GM21381 (cell line): ENCODE measurements around the gene CDK14.
A peak's percentile ranks its signal among the peaks of the same experiment; 100 is the strongest.

Experiments used
- ATAC-seq: cut with Tn5 transposase; IDR thresholded peaks from one replicate; pipeline ENCODE4 v1.9.1; 2021; ENCODE audit warnings: mild to moderate bottlenecking, moderate library complexity; ENCODE audit not compliant: unreplicated experiment

The CDK14 gene

GRCh38 chr7:90595801-90596670, at the start of gene CDK14:
Gene CDK14 (plus strand): TSS chr7:90596321. CDS start chr7:90596628, 307 bp downstream.
- ATAC-seq, result peak; percentile 49

GRCh38 chr7:90551036-90551435, 45.1 kb upstream of the CDK14 start:
- ATAC-seq, result no peak

GRCh38 chr7:90552521-90552920, 43.6 kb upstream of the CDK14 start:
- no peak for ATAC-seq

DNA sequence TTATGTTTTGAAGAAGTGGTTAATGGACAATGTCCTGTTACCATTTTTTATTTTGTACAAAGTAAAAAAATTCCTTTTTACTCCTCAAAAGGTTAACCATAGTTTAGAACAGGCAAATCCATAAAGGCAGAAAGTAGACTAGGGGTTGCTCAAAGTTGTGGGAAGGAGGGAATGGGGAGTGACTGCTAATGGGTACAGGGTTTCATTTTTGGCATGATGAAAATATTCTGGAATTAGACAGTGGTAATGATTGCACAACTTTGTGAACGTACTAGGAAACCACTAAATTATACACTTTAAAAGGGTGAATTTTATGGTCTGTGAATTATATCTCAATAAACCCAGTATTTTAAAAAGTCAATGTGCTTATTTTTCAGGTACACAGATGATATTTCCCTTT, 35.4 kb upstream of the CDK14 start:
- no peak for ATAC-seq

DNA sequence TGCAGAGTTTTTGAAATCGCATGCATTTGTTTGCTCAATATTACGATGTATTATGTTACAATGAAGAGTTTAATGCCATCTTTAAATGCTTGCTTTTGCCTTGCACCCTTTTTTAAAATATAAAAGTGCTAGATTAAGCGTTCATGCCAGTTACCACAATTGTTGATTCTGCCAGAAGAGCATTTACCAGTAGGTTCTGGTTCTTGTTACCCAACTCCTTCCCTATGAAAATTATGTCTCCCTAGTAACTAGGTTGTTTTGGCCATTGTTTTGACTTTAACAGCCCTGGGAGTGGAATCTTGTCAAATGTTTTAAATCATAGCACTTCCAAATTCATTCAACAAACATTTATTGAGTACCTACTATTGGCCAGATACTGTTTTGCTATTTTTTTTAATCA, 32.8 kb upstream of the CDK14 start:
- no peak for ATAC-seq

- no peak for ATAC-seq
Observed at GRCh38 chr7:90564455-90564854, 31.7 kb upstream of the CDK14 start.

GRCh38 chr7:90568213-90568612, 27.9 kb upstream of the CDK14 start:
- no peak for ATAC-seq

DNA sequence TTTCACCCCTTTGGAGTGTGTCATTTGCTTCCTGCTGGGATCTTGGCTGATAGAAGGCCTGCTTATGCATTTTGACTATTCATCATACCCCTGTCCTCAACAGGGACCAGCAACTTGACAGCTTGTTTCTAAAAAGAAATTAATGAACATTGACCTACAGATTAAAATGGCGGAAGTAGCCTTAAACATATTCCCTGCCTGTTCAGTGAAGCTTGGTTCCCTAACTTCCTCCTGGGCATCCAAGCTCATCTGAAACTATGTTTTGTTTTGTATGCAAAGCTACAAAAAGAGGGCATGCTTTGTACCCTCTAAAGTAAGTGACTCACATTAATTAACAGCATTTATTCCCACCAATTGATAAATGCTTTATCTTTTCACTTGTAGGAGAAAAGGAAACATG, 26.8 kb upstream of the CDK14 start:
- ATAC-seq, result no peak

DNA sequence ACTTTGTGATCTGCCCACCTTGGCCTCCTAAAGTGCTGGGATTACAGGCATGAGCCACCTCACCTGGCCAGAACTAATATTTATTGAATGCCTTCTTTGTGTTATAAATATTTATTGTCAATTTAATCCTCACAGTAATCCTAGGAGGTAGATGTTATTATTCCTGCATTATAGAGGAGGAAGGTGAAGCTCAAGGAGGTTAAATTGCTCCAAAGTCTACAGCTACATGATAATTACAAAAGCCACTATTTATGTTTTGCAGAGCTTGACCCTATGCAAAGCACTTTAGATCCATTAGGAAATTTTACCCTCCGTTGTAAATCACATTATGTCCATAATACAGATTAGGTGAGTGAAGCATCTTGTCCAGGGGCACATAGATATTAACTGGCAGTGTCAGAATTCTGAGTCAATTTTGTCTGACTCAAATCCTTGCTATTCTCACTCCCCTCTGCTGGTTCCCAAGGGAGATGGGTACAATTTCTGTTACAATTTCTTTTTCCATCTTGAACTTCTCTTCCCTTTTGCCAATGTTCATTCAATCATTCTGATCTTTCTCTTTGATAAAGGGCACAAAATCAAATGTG, 25.7 kb upstream of the CDK14 start:
- ATAC-seq, result no peak

GRCh38 chr7:90574146-90574819, 21.8 kb upstream of the CDK14 start:
- ATAC-seq, result no peak

- no peak for ATAC-seq
Observed at GRCh38 chr7:90574820-90575187, 21.3 kb upstream of the CDK14 start.

DNA sequence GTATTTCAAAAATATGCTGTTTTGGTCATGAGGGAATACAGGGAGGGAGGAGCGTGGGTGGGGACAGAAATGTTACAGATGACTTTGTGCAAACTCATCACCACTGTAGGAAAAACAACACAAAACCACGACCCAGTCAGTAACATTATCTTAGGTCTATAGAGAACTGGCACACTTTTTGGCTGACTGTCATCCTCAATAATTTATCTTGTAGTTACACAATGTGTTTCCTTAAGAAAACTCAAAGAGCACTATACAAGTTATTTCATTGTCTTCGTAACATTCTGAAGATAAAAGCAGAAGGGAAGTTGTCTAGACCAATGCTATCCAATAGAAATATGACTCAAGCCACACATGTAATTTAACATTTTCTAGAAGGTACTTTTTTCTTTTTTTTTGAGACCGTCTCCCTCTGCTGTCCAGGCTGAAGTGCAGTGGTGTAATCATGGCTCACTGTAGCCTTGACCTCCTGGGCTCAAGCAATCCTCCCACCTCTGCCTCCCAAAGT, 16.9 kb upstream of the CDK14 start:
- no peak for ATAC-seq

DNA sequence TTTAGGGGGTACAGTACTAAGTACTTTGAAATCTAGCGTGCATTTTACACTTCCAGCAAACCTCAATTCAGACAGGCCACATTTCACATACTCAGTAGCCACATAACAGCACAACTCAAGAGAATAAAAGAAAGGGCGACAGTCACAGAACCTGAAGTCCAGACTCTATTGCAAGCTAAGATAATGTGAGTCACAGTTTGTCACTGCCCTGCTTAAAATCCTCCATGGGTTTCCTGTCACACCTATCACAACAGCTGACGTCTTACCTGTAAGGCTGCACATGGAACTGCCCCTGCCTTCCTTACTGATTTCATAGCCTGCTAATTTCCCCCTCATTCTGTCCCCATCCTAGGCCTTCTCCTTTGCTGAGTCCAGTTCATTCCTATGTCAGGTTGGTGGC, 16.1 kb upstream of the CDK14 start:
- ATAC-seq, result no peak

- ATAC-seq, result no peak
Observed at GRCh38 chr7:90582164-90582563, 14.0 kb upstream of the CDK14 start.

DNA sequence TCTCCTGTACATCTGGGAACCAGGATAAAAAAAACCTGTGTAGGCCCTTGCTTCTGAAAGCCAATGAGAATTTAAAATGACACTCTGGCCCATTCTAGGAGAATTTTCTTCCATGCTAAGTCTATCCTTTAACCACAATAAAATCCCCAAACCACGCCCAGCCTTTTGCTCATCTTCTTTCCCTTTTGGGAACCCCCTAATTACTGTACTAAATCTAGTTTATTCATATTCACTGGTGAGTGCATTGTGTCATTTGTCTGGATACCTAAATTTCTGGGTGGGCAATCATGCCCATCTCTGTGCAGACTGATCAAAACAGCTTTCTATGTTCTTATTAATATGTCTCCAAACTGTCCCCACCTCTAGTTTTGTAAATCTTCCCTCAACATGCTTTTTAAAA, 11.7 kb upstream of the CDK14 start:
- ATAC-seq, result no peak

DNA sequence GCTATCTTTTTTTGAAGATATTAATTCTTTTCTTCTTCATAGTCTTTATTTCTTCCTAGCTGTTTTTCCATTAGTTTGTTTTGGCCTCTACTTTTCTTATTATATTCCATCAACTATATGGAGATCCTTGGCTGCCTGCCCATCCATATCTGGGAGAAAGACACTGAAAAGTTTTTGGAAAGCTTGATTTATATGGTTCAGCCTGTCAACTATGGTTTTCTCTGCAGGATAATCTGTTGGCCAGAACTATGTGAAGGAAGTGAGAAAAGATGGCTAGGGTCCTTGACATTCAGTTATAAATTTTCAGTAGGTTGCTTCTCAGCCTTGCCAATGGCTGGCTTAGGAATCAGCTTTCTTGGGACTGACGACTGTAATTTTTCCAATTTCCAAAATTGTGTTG, 10.0 kb upstream of the CDK14 start:
- ATAC-seq, result no peak

DNA sequence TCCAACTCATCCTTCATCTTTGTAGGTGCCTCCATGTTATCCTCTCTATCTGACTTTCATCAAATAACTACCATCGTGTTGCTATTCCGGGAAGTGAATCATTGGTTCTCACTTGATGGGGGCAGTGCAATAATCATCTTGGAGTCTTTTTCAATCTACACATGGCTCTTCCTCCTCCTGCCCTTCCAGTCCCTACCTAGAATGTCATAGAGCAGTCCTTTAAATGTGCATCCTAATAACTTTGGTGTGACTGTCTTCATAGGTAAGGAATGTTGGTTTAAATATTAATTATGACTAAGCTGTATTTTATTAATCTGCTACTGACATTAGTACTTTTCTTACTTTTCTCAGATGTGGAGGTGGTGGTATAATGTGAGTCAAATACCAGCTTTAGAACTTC, 8.4 kb upstream of the CDK14 start:
- no peak for ATAC-seq

GRCh38 chr7:90592033-90592432, 4.1 kb upstream of the CDK14 start:
- no peak for ATAC-seq

DNA sequence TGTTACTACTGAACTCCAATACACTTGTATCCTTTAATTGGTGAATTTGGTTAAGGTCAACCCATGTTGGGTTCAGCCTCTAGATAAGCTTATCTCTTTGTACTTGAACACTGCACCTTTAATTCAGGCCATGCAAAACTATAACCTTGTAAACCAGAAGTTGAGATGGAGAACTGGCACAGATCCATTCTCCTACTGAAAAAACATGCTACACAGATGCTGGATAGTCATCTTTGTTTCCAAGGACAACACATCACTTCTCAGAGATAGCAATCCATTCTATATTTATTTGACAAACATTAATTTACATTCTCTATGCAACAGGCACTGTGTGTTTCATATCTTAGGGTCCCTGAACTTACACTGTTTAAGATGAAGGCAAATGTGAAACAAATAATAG, 2.9 kb upstream of the CDK14 start:
- ATAC-seq, result no peak

DNA sequence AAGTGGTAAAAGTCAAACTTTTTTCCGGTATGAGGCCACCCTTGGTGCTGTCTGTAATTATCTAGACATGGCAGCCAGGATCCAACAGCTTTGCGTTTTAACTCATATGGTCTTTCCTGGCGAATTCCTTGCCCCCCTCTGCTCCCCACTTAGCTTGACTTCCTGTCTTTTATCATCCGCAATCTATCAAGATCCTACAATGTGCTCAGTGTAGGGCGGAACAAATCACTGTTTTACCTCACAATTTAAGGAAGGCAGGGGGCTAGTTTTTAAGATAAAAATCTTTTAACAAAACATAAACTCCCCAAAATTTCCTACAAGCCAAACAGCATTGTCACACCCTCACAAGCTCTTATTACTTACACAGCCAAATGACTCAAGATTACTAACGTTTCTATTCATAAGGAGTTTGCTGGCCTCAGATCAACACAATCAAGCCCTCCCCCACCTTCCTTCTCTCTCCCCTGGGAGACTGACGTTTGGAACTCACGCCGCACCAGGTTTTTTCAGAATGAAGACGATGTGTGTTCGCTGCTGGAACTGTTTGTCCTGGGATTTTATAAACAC, 1.3 kb upstream of the CDK14 start:
- no peak for ATAC-seq

GRCh38 chr7:90595342-90595800, 750 bp upstream of the CDK14 start:
- no peak for ATAC-seq
